IMR-90 (cell line): ENCODE measurements around the gene ATXN7L3.

Source experiments
- BHLHE40 ChIP-seq: fragments of 150-350 bp; IDR thresholded peaks from 2 replicates; pipeline ENCODE4 v1.6.1; 2016; ENCODE audit warnings: mild to moderate bottlenecking, low read depth, low read length
- CEBPB ChIP-seq: IDR thresholded peaks from 2 replicates; pipeline ENCODE4 v1.6.1; 2012; ENCODE audit warnings: low read depth, low read length, improper control_type of control experiment
- CHD1 ChIP-seq: IDR thresholded peaks from 2 replicates; pipeline ENCODE4 v1.6.1; 2012; ENCODE audit warnings: low read depth, low read length, improper control_type of control experiment
- CTCF ChIP-seq: conservative IDR thresholded peaks from 2 replicates; pipeline ENCODE4 v1.5.1; 2012; ENCODE audit warnings: mild to moderate bottlenecking, low read depth, low read length, improper control_type of control experiment
- MXI1 ChIP-seq: IDR thresholded peaks from 2 replicates; pipeline ENCODE4 v1.6.1; 2012; ENCODE audit warnings: low read depth, mild to moderate bottlenecking, low read length, moderate library complexity, borderline replicate concordance
- NFE2L2 ChIP-seq: fragments of 150-350 bp; IDR thresholded peaks from 2 replicates; pipeline ENCODE4 v1.6.1; 2016; ENCODE audit warnings: low read depth, mild to moderate bottlenecking, low read length
- POLR2A ChIP-seq: IDR thresholded peaks from 2 replicates; pipeline ENCODE4 v1.6.1; 2012; ENCODE audit warnings: mild to moderate bottlenecking, low read depth, low read length
- RAD21 ChIP-seq: IDR thresholded peaks from 2 replicates; pipeline ENCODE4 v1.6.1; 2012; ENCODE audit warnings: low read length, improper control_type of control experiment
- RCOR1 ChIP-seq: IDR thresholded peaks from 2 replicates; pipeline ENCODE4 v1.6.1; 2012; ENCODE audit warnings: mild to moderate bottlenecking, low read length, improper control_type of control experiment; ENCODE audit not compliant: insufficient replicate concordance
- RFX5 ChIP-seq: IDR thresholded peaks from 2 replicates; pipeline ENCODE4 v1.8.0; 2012; ENCODE audit warnings: low read depth, mild to moderate bottlenecking, low read length, moderate library complexity
- SMC3 ChIP-seq: fragments of 150-350 bp; IDR thresholded peaks from 2 replicates; pipeline ENCODE4 v1.6.1; 2016; ENCODE audit warnings: low read depth, mild to moderate bottlenecking, antibody characterized with exemption, low read length, moderate library complexity
- USF2 ChIP-seq: fragments of 150-350 bp; IDR thresholded peaks from 2 replicates; pipeline ENCODE4 v1.6.1; 2017; ENCODE audit warnings: mild to moderate bottlenecking, antibody characterized with exemption, low read length, low read depth

GRCh38 chr17:44187131-44187899 is 12.4 kb downstream of the ATXN7L3 start:
- TF ChIP-seq USF2 (no peak), CTCF (no peak), RCOR1 (no peak), MXI1 (no peak), CEBPB (peak; percentile 51; the same call in 1 of the 2 replicates), CHD1 (no peak), BHLHE40 (0 out of 2 replicates have a peak, but pooled peaks have one; percentile 6), POLR2A (peak; percentile 60), SMC3 (no peak), RAD21 (no peak), RFX5 (no peak), NFE2L2 (no peak)
